Ascending aorta (tissue), 2 donors: ENCODE measurements around the gene PRR22. TPM values are rescaled to one million over a fixed set of nuclear protein-coding genes. Genes with fewer than 3 reads are reported as not detected.

Source experiments
- DNase-seq, 2 donors: peaks; one replicate each; pipeline ENCODE4 v3.0.0-alpha.2; 2019; ENCODE audit warnings: low spot score in 2 of 2
- H3K27ac ChIP-seq, 2 donors: fragments of 200-600 bp; sonication (generic); one replicate each; pipeline ENCODE4 v1.5.1; 2016 to 2017; ENCODE audit warnings: mild to moderate bottlenecking in 1 of 2
- H3K27me3 ChIP-seq: fragments of 200-600 bp; sonication (generic); one replicate; pipeline ENCODE4 v1.5.1; 2017
- H3K36me3 ChIP-seq, 2 donors: fragments of 200-600 bp; sonication (generic); one replicate each; pipeline ENCODE4 v1.5.1; 2016
- H3K4me1 ChIP-seq, 2 donors: fragments of 200-600 bp; sonication (generic); one replicate each; pipeline ENCODE4 v1.5.1; 2016 to 2017; ENCODE audit warnings: mild to moderate bottlenecking in 1 of 2
- H3K4me3 ChIP-seq, 2 donors: fragments of 200-600 bp; sonication (generic); one replicate each; pipeline ENCODE4 v1.5.1; 2016 to 2017; ENCODE audit warnings: mild to moderate bottlenecking in 1 of 2
- H3K9me3 ChIP-seq, 2 donors: fragments of 200-600 bp; sonication (generic); one replicate each; pipeline ENCODE4 v1.5.1; 2016
- intact Hi-C: fragments of 100-400 bp; cut with DNase I; formaldehyde crosslinking; loops from one replicate; pipeline ENCODE4 v1.15.1; 2023
- total RNA-seq: library from RNA; depleted of rRNA; stranded (reverse); fragments of >200 nt; gene quantifications from one replicate; pipeline ENCODE4 v1.1.0, GENCODE V29; 2016
- TF ChIP-seq, protein P1 (sequence below), 3 experiments: fragments of 200-600 bp in 2 of 3; fragments of 450-650 bp in 1 of 3; sonication (generic) in 2 of 3; IDR thresholded peaks; one replicate each; pipeline ENCODE4 v1.5.1; 2016 to 2019; ENCODE audit warnings: antibody characterized with exemption in 3 of 3, mild to moderate bottlenecking in 1 of 3, moderate library complexity in 1 of 3

The PRR22 gene
- total RNA-seq, 1 donor from 2014 or later, result 3.5 TPM

DNA sequence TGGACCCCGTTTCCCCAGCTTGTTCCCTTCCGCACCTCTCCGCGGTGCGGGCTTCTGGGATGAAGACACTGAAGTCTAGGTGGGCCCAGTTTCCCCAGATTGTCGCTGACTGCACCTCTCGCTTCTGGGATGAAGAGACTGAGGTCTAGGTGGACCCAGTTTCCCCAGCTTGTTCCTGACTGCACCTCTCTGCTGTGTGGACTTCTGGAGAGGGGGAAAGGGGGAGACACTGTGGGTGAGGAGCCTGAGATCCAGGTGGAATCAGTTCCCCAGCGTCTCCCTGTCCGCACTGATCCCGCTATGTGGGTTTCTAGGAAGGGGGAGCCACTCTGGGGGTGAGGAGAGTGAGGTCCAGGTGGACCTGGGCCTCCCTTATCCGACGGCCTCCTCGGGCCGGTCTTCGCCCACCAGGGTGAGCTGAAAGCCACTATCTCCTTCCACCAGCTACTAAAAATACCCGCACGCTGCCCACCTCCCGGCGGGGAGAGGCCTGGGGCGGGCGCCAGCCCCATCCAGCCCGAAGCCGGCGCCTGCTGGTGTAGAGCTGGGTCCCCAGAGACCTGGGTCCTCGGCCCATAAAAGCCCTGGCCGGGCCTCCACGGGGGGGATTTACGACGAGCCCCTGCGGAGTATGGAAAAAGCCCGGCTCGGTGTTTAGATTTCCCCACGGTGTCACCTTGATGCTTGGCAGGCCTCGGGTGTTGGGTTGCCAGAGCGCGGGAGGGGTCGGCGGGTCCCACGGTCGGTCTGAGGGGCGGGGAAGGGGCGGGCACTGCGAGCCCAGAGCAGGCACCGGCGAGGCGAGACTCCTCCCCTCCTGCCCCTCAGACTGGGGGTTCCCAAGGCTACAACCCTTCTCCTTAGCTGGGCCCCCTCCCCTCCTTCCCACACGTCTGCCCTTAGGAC, 44.4 kb upstream of the PRR22 start:
- Histone ChIP-seq H3K4me3 (peak overlapping the region; percentile 54 to 61), H3K36me3 (no peaks in the 10 kb centered on the region), H3K9me3 (no peaks in the 10 kb centered on the region), H3K27me3 (peaks cover 10% of the 10 kb centered on the region), H3K27ac (peak overlapping the region in 1 of 2 donors; percentile 25), H3K4me1 (peaks cover 0 to 5% of the 10 kb centered on the region in 2 donors)
- DNase-seq, result no peak
- intact Hi-C loops, result no loop called here
- TF ChIP-seq, protein P1, sequence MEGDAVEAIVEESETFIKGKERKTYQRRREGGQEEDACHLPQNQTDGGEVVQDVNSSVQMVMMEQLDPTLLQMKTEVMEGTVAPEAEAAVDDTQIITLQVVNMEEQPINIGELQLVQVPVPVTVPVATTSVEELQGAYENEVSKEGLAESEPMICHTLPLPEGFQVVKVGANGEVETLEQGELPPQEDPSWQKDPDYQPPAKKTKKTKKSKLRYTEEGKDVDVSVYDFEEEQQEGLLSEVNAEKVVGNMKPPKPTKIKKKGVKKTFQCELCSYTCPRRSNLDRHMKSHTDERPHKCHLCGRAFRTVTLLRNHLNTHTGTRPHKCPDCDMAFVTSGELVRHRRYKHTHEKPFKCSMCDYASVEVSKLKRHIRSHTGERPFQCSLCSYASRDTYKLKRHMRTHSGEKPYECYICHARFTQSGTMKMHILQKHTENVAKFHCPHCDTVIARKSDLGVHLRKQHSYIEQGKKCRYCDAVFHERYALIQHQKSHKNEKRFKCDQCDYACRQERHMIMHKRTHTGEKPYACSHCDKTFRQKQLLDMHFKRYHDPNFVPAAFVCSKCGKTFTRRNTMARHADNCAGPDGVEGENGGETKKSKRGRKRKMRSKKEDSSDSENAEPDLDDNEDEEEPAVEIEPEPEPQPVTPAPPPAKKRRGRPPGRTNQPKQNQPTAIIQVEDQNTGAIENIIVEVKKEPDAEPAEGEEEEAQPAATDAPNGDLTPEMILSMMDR (IDR thresholded peaks at IDR 0.05), result no peak

DNA sequence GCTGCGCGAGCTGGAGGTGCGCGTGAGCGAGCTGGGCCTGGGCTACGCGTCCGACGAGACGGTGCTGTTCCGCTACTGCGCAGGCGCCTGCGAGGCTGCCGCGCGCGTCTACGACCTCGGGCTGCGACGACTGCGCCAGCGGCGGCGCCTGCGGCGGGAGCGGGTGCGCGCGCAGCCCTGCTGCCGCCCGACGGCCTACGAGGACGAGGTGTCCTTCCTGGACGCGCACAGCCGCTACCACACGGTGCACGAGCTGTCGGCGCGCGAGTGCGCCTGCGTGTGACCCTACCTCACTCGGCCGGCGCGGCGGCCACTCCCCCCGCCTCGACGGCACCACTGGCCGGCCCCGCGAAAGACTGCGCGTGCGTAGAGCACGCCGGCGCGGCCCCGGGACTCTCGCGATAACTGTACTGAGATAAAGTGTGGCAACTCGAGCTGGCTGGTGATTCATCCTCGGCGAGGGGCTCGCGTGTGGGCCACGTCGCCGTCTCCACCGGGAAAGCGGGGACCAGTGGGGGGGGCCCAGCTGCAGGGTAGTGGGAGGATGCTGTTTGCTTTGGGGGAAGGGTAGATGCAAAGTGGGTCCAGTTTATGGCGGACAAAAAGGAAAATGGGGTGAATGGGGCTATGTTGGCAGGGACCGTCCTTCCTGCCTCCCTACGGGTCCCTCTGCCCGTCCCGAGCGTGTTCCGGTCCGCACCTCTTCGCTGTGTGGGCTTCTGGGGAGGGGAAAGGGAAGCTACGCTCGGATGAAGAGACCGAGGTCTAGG, 43.5 kb upstream of the PRR22 start:
- intact Hi-C loops, result no loop called here
- Histone ChIP-seq H3K27ac (peak overlapping the region in 1 of 2 donors; percentile 25), H3K36me3 (no peaks in the 10 kb centered on the region), H3K4me3 (peak overlapping the region; percentile 54 to 61), H3K9me3 (no peaks in the 10 kb centered on the region), H3K27me3 (peaks cover 10% of the 10 kb centered on the region), H3K4me1 (peaks cover 0 to 5% of the 10 kb centered on the region in 2 donors)
- peak; percentile 49 to 91 for DNase-seq
- TF ChIP-seq, protein P1 (IDR thresholded peaks at IDR 0.05), result no peak

DNA sequence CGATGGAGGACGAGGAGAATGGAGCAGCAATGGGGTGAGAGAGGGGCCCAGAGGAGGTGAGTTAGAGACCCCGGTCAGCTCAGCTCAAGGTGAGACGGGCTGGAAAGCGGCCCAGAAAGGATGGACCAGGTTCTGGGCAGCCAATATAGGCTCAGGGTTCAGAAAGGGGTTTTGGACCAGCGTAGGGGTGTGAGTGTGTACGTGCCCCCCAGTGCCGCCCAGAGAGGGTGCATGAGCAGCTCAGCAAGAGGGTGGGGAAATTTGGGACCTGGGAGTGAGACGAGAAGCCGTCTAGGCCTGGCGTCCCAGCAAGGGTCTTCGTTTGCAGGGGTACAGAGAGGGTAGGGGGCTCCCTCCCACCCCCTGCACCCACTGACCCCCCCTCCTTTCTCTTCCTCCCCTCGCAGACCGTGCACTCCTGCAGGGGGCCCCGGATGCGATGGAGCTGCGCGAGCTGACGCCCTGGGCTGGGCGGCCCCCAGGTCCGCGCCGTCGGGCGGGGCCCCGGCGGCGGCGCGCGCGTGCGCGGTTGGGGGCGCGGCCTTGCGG, 42.9 kb upstream of the PRR22 start:
- no peak for DNase-seq
- no peaks in the 10 kb centered on the region for H3K9me3 ChIP-seq
- TF ChIP-seq, protein P1 (IDR thresholded peaks at IDR 0.05), result no peak
- H3K27me3 ChIP-seq, result peaks cover 10% of the 10 kb centered on the region
- peaks cover 0 to 5% of the 10 kb centered on the region in 2 donors for H3K4me1 ChIP-seq
- H3K27ac ChIP-seq, result no peak overlapping the region
- H3K4me3 ChIP-seq, result peak overlapping the region; percentile 54 to 61
- no peaks in the 10 kb centered on the region for H3K36me3 ChIP-seq
- intact Hi-C loops, result no loop called here

DNA sequence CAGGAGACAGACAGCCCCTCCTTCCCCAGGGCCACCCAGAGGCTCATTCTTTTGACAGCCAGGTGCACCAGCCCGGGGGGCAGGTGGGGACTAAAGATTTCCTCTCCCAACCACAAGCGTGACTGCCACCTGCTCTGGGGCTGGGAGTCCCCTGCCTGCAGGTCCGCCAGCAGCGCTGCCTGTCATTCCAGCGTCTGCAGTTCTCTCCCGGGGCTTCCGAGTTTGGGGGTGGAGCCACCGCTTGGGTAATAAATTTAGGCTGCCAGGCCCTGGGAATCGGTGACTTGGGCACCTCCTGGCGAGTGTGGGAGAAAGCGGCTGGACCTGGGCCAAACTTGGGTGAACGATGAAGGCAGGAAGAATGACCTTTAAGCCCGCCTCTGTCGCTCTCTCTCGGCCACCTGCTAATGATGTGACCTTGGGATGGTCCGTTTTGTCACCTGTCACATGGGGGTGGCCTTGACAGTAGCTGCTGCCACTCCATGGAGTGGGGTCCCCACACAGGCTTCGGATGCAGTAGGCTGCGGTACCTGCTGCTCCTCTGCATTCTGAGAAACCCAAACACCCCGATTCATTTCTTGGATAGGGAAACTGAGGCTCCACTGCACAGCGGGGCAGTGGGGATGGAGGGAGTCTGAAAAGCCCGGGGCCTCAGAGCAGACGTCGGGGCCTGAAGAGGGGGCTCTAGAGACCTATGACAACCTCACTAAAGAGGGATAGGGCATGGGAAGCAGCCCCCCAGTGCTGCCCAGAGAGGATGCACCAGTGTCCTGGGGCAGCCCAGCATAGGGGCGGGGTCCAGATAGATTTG, 42.2 kb upstream of the PRR22 start:
- DNase-seq, result no peak
- peaks cover 10% of the 10 kb centered on the region for H3K27me3 ChIP-seq

More for the DNA sequence above, 42.2 kb upstream of the PRR22 start:
- TF ChIP-seq, protein P1 (IDR thresholded peaks at IDR 0.05), result no peak
- H3K36me3 ChIP-seq, result no peaks in the 10 kb centered on the region
- no peak overlapping the region for H3K4me3 ChIP-seq
- H3K4me1 ChIP-seq, result peaks cover 0 to 5% of the 10 kb centered on the region in 2 donors
- intact Hi-C loops, result no loop called here
- no peak overlapping the region for H3K27ac ChIP-seq
- no peaks in the 10 kb centered on the region for H3K9me3 ChIP-seq
